Measurements from ENCODE around the gene ADORA3.
A peak's percentile ranks its signal among the peaks of the same experiment; 100 is the strongest.

Gene ADORA3

DNA sequence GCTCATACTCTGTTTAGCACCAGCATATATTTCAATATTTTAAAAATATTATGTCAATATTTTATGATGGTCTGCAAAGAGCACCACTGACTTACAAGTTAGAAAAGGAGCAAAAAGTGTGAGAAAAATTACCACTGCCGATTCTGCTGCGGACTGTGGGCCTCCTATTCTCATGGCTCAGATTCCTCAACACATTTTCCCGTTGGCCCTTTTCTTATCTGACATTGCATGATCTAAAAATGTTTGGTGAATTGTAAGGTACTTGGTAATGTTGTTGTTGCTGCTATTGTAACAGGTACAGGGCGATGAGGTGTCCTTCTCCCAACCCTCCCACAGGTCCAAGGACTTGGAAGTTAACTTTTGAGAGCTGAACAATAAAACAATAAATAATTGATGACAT is 28.9 kb downstream of the ADORA3 start:
- DNase-seq (ENCODE audit: low spot score), result no peak

DNA sequence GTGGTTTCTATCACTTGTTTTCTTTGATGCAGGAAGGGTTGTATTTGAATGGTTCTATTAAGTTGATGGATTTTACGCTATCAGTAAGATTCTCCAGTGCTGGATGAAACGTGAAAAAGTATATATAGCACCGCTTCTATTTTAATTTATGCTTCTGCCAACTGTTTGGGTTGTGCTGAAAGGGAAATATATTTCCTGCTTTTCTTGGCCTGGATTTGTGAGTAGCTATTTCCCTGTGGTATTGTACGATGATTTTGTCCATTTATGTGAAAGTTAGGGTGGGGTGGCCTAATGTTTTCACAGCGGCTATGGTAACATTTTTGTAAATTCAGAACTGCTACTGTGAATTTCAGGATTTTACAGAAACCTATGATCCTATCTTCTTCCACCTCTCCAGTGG is 29.3 kb downstream of the ADORA3 start:
- DNase-seq (ENCODE audit: low spot score), result no peak

- DNase-seq (ENCODE audit: low spot score), result no peak
Observed at GRCh38 chr1:111471538-111471937, 31.9 kb downstream of the ADORA3 start.

DNA sequence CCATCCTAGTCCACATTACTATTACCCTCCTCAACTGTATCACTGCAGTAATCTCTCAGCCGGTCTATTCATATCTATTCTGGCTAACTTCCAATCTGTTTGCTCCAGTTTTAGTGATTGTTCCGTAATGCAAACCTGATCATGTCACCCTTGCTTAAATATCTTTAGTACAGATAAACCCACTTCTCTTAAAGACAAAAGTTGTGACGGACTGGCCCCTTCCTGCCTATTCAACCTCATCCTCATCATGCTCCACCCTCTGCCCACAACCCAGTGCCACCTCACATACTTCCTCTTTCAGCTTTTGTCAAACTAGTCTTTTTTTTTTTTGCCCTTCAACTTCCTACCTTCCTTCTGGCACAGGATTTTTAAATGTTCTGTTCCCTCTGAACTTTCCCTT is 32.4 kb downstream of the ADORA3 start:
- DNase-seq (ENCODE audit: low spot score), result peak; percentile 86

DNA sequence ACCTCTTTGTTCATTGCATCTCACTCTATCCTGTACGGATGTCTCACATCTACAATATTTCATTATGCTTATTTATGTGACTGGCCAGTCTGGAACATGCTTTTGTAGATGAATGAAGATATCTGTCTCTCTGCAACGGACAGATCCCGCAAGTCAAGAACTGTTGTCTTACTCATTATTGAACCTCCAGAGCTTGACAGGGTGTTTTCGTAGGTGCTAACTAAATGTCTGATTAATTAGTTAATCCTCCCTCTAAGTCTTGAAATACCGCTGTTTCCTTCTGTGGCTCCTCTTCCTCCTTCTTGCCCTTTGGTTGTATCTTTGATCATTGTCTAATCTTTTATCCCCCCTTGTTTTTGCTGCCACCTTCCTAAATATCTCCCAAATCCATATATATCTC is 32.8 kb downstream of the ADORA3 start:
- DNase-seq (ENCODE audit: low spot score), result no peak

- DNase-seq (ENCODE audit: low spot score), result no peak
Observed at GRCh38 chr1:111469539-111469938, 33.9 kb downstream of the ADORA3 start.

GRCh38 chr1:111468717-111469100 is 34.7 kb downstream of the ADORA3 start:
- no peak for DNase-seq (ENCODE audit: low spot score)

DNA sequence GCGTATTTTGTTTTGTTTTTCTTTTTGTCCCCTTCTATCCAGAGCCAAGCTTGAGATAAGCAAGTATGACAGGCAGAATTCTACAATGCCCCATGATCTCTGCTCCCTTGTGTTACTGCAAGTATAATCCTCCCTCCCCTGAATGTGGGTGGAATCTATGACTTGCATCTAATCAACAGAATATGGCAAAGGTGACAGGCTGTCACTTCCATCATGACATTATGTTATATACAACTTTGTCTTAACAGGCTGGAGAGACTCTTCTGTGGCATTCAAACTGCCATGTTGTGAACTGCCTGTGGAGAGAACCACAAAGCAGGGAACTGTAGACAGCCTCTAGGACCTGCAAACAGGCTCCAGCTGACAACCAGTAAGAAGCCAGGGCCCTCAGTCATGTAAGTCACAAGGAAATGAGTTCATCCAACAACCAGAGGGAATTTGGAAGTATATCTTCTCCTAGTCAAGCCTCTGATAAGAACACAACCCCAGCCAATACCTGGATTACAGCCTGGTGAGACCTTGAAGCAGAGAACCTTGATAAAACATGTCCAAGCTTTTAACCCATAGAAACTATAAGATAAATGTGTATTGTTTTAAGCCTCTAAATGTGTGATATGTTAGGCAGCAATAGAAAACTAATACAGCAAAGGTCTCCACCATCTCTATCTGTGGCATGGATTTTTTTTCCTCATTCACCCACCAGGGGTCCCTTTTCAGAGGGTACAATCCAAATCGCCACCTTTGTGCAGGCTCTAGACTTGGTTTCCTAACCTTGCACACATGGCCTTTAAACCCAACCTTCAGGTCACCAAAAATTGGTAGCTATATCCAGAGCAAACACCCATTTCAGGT is 35.3 kb downstream of the ADORA3 start:
- DNase-seq (ENCODE audit: low spot score), result no peak

GRCh38 chr1:111466480-111466879 is 37.0 kb downstream of the ADORA3 start:
- no peak for DNase-seq (ENCODE audit: low spot score)

- DNase-seq (ENCODE audit: low spot score), result no peak
Observed at GRCh38 chr1:111465754-111466153, 37.7 kb downstream of the ADORA3 start.

- DNase-seq (ENCODE audit: low spot score), result no peak
Observed at GRCh38 chr1:111463029-111463683, 40.3 kb downstream of the ADORA3 start.

DNA sequence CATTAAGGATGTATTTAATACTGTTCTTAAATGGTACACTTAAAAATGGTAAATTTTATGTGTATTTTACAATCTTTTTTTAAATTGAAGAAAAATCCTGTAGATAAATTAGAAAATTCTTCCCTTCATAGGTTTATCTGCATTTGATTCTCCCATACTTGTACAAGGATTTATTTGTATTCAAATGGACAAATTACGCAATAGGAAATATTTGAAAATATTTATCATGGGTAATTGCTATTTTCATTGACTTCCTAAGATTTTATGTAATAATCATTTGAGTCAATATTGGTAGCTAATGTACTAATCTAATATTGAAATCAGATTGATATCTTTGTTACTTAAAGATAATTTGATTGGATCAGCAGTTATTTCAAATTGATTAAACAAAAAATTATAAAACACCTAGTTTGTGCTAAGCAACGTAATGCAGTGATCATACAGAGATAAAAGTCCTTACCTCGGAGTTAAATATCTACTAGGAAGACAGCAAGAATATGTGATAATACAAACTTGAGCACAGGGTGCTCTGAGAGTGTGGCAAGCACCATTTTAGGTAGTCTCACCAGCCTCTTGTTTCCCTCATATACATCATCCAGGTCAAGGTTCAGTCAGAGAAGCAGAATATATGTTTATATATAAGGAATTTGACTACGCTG is 40.9 kb downstream of the ADORA3 start:
- DNase-seq (ENCODE audit: low spot score), result no peak

DNA sequence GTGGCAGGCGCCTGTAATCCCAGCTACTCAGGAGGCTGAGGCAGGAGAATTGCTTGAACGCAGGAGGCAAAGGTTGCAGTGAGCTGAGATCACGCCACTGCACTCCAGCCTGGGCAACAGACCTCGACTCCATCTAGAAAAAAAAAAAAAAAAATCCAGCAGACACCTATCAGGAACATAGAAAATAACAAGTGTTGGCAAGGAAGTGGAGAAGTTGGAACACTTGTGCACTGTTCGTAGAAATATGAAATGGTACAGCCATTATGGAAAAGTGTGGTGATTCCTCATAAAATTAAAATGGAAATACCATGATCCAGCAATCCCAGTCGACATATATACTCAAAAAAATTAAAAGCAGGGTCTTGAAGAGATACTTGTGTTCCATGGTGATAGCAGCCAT is 41.7 kb downstream of the ADORA3 start:
- no peak for DNase-seq (ENCODE audit: low spot score)

DNA sequence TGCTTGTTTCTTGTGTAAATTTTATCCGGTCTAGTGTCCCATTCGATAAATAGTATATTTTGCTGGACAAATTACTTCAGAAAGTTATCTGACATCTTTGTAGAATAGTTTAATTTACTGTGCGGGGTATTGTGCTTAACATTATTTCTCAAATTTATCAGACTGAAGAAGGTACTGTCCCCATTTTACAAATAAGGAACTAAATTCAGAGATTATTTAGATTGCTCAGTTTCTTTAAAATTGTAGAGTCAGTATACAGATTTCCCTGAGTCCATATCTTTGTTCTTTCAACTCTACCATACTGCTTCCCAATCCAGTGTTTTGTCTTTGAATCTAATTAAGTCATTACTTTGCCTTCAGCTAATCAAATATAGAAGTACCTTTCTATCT is 47.8 kb downstream of the ADORA3 start:
- DNase-seq (ENCODE audit: low spot score), result no peak

GRCh38 chr1:111454859-111455641 is 48.4 kb downstream of the ADORA3 start:
- no peak for DNase-seq (ENCODE audit: low spot score)

GRCh38 chr1:111453706-111454105 is 49.7 kb downstream of the ADORA3 start:
- no peak for DNase-seq (ENCODE audit: low spot score)

DNA sequence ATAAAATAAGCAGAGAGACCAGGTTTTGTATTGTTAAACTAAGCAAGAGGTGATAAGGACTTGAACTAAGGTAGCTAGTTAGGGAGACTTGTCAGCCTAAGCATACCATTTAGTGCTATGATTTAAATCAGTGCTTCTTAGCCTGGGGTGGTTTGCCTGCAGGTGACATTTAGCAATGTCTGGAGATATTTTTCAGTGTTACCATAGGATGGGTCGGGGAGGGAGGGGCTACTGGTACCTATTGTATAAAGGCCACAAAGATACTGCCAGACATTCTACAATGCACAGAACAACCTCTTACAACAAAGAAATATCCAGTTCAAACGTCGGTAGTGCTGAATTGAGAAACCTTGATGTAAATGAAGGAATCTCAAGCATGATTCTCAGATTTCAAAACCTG is 50.9 kb downstream of the ADORA3 start:
- no peak for DNase-seq (ENCODE audit: low spot score)

- no peak for DNase-seq (ENCODE audit: low spot score)
Observed at GRCh38 chr1:111450185-111450584, 53.2 kb downstream of the ADORA3 start.

DNA sequence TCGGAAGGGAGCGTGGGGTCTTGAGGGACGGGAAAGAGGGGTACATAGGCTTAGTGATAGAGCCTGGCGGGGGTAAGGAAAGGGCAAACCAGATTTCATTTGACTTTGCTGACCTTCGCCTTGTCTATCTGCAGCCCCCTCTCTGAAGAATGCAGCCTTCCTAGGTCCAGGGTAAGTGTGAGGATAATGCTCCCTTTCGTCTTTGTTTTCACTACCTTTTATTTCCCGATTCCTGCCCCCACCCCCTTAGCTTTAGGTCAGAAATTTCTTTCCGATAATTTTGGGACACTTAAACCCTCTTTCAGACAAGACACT is 53.8 kb downstream of the ADORA3 start:
- no peak for DNase-seq (ENCODE audit: low spot score)

Measured in pons (tissue), 1 donor.